HepG2 (cell line): Measurements from ENCODE around the gene CDC42EP1. TPM values are rescaled to one million over a fixed set of nuclear protein-coding genes. Genes with fewer than 3 reads are reported as not detected.

Source experiments
- ELF1 ChIP-seq: sonication (generic); formaldehyde crosslinking; IDR thresholded peaks from 2 replicates; pipeline ENCODE4 v1.4.0; 2020; ENCODE audit warnings: missing genetic modification reagents
- FOXK2 ChIP-seq: fragments of 450-650 bp; IDR thresholded peaks from 2 replicates; pipeline ENCODE4 v1.6.1; 2016
- GABPB1 ChIP-seq: IDR thresholded peaks from 2 replicates; pipeline ENCODE4 v1.6.1; 2016; ENCODE audit warnings: mild to moderate bottlenecking, missing genetic modification reagents, moderate library complexity, missing compliant biosample characterization
- HMGA1 ChIP-seq: sonication (generic); formaldehyde crosslinking; conservative IDR thresholded peaks from 2 replicates; pipeline ENCODE4 v1.4.0; 2020; ENCODE audit warnings: missing genetic modification reagents
- SMYD3 ChIP-seq: sonication (generic); formaldehyde crosslinking; IDR thresholded peaks from 2 replicates; pipeline ENCODE4 v1.8.1; 2023; ENCODE audit warnings: mild to moderate bottlenecking, missing genetic modification reagents
- TOPORS ChIP-seq: sonication (generic); formaldehyde crosslinking; IDR thresholded peaks from 2 replicates; pipeline ENCODE4 v1.8.0; 2023; ENCODE audit warnings: mild to moderate bottlenecking, missing genetic modification reagents
- ZBTB4 ChIP-seq: sonication (generic); formaldehyde crosslinking; IDR thresholded peaks from 2 replicates; pipeline ENCODE4 v1.4.0; 2020; ENCODE audit warnings: missing genetic modification reagents, mild to moderate bottlenecking, borderline replicate concordance
- ZNF33B ChIP-seq: sonication (generic); formaldehyde crosslinking; IDR thresholded peaks from 2 replicates; pipeline ENCODE4 v1.5.1; 2020; ENCODE audit warnings: mild to moderate bottlenecking, missing genetic modification reagents
- ZNF460 ChIP-seq: sonication (generic); formaldehyde crosslinking; IDR thresholded peaks from 2 replicates; pipeline ENCODE4 v1.5.1; 2020; ENCODE audit warnings: missing genetic modification reagents, mild to moderate bottlenecking, borderline replicate concordance
- polyA plus RNA-seq, 8 experiments: library from polyadenylated mRNA; depleted of rRNA in 3 of 8; stranded (reverse) in 7 of 8; unstranded in 1 of 8; fragments of >200 nt; fragmentation: Illumina TruSeq in 4 of 8; extraction: Trizol in 4 of 8; gene quantifications; 2 replicates each; pipeline versions ENCODE4 v1.2.1 to v1.2.3, GENCODE V29; 2011 to 2016; ENCODE audit warnings: low read depth in 4 of 8, missing spikeins in 1 of 8, mixed read lengths in 1 of 8; ENCODE audit not compliant: insufficient read depth in 1 of 8
- total RNA-seq, 5 experiments: library from RNA; depleted of rRNA; stranded (reverse); fragments of >200 nt; fragmentation: Illumina TruSeq; extraction: Trizol; gene quantifications; 2 replicates each; pipeline ENCODE4 v1.2.3, GENCODE V29; 2016; ENCODE audit warnings: low read depth in 1 of 5
- TF ChIP-seq, protein P1 (sequence below): sonication (generic); formaldehyde crosslinking; conservative IDR thresholded peaks from 2 replicates; pipeline ENCODE4 v1.8.0; 2022; ENCODE audit warnings: missing genetic modification reagents
- TF ChIP-seq, protein P2 (sequence below): sonication (generic); formaldehyde crosslinking; IDR thresholded peaks from 2 replicates; pipeline ENCODE4 v1.4.0; 2020; ENCODE audit warnings: missing genetic modification reagents
- TF ChIP-seq, protein P3 (sequence below): sonication (generic); formaldehyde crosslinking; IDR thresholded peaks from 2 replicates; pipeline ENCODE4 v1.4.0; 2020; ENCODE audit warnings: missing genetic modification reagents, borderline replicate concordance
- TF ChIP-seq, protein P4 (sequence below): sonication (generic); formaldehyde crosslinking; IDR thresholded peaks from 2 replicates; pipeline ENCODE4 v1.5.0; 2020; ENCODE audit warnings: missing genetic modification reagents, mild to moderate bottlenecking, borderline replicate concordance
- TF ChIP-seq, protein P5 (sequence below): sonication (generic); formaldehyde crosslinking; IDR thresholded peaks from 2 replicates; pipeline ENCODE4 v1.8.0; 2022; ENCODE audit warnings: missing genetic modification reagents, mild to moderate bottlenecking, moderate library complexity, borderline replicate concordance

The CDC42EP1 gene
- total and polyA plus RNA-seq, 2 of the 13 experiments (the other 11 are each of a cell fraction or from before 2014, with no cell fraction given), result 17.1 to 29.5 TPM

DNA sequence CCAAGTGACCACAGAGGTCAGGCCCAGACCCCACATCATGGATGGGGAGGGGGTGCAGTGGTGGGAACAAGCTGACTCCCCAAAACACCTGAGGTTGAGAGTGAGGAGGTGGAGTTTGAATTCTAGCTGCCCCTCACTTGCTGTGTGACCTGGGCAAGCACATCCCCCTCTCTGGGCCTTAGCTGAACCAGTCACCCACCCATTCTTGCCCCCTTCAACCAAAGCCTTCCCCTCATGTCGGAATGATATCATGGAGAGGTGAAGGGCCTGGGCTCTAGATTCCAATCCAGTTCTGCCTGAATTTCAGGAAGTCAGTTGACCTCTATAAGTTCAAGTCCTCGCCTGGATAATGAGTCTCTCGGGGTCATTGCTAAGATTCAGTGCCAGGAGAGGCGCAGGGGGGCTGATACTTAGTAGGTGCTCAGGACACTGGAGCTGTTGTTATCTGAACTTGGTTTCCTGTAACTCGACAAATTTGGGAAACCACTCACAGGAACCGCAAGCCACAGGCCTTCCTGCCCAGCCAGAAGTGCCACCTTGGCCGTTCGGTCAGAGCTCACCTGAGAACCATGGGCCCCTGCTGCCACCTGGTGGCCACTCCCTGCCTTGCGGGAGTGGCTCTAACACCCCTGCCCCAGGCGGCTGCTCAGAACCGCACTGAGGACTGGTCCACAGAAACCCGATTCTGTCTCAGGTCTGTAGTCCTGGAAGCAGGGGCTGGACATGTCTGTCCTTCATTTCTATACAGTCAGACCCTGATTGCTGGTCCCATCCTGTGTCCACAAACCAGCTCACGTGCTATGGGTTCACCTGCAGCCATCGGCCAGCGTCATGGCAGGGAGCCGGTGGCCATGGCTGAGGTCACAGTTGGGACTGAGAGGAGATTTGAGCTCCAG, 6.9 kb downstream of the CDC42EP1 start (continued):
- TF ChIP-seq, protein P1, sequence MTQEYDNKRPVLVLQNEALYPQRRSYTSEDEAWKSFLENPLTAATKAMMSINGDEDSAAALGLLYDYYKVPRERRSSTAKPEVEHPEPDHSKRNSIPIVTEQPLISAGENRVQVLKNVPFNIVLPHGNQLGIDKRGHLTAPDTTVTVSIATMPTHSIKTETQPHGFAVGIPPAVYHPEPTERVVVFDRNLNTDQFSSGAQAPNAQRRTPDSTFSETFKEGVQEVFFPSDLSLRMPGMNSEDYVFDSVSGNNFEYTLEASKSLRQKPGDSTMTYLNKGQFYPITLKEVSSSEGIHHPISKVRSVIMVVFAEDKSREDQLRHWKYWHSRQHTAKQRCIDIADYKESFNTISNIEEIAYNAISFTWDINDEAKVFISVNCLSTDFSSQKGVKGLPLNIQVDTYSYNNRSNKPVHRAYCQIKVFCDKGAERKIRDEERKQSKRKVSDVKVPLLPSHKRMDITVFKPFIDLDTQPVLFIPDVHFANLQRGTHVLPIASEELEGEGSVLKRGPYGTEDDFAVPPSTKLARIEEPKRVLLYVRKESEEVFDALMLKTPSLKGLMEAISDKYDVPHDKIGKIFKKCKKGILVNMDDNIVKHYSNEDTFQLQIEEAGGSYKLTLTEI (CRISPR knock-in tag), result no peak
- TF ChIP-seq, protein P2, sequence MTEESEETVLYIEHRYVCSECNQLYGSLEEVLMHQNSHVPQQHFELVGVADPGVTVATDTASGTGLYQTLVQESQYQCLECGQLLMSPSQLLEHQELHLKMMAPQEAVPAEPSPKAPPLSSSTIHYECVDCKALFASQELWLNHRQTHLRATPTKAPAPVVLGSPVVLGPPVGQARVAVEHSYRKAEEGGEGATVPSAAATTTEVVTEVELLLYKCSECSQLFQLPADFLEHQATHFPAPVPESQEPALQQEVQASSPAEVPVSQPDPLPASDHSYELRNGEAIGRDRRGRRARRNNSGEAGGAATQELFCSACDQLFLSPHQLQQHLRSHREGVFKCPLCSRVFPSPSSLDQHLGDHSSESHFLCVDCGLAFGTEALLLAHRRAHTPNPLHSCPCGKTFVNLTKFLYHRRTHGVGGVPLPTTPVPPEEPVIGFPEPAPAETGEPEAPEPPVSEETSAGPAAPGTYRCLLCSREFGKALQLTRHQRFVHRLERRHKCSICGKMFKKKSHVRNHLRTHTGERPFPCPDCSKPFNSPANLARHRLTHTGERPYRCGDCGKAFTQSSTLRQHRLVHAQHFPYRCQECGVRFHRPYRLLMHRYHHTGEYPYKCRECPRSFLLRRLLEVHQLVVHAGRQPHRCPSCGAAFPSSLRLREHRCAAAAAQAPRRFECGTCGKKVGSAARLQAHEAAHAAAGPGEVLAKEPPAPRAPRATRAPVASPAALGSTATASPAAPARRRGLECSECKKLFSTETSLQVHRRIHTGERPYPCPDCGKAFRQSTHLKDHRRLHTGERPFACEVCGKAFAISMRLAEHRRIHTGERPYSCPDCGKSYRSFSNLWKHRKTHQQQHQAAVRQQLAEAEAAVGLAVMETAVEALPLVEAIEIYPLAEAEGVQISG (CRISPR knock-in tag), result peak; percentile 38; the same call in 1 of the 2 replicates
- TF ChIP-seq, protein P3, sequence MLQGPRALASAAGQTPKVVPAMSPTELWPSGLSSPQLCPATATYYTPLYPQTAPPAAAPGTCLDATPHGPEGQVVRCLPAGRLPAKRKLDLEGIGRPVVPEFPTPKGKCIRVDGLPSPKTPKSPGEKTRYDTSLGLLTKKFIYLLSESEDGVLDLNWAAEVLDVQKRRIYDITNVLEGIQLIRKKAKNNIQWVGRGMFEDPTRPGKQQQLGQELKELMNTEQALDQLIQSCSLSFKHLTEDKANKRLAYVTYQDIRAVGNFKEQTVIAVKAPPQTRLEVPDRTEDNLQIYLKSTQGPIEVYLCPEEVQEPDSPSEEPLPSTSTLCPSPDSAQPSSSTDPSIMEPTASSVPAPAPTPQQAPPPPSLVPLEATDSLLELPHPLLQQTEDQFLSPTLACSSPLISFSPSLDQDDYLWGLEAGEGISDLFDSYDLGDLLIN (CRISPR knock-in tag), result no peak
- TF ChIP-seq ZBTB4 (CRISPR knock-in tag) (no peak), SMYD3 (CRISPR knock-in tag) (no peak), ZNF460 (CRISPR knock-in tag) (no peak), FOXK2 (no peak), TOPORS (no peak), ZNF33B (no peak), ELF1 (CRISPR knock-in tag) (peak; percentile 22; the same call in 1 of the 2 replicates), HMGA1 (CRISPR knock-in tag) (no peak), GABPB1 (peak; percentile 39; the same call in 1 of the 2 replicates)
- TF ChIP-seq, protein P4, sequence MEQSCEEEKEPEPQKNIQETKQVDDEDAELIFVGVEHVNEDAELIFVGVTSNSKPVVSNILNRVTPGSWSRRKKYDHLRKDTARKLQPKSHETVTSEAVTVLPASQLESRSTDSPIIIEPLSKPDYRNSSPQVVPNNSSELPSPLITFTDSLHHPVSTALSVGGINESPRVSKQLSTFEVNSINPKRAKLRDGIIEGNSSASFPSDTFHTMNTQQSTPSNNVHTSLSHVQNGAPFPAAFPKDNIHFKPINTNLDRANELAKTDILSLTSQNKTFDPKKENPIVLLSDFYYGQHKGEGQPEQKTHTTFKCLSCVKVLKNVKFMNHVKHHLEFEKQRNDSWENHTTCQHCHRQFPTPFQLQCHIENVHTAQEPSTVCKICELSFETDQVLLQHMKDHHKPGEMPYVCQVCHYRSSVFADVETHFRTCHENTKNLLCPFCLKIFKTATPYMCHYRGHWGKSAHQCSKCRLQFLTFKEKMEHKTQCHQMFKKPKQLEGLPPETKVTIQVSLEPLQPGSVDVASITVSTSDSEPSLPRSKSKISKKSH, result no peak
- TF ChIP-seq, protein P5, sequence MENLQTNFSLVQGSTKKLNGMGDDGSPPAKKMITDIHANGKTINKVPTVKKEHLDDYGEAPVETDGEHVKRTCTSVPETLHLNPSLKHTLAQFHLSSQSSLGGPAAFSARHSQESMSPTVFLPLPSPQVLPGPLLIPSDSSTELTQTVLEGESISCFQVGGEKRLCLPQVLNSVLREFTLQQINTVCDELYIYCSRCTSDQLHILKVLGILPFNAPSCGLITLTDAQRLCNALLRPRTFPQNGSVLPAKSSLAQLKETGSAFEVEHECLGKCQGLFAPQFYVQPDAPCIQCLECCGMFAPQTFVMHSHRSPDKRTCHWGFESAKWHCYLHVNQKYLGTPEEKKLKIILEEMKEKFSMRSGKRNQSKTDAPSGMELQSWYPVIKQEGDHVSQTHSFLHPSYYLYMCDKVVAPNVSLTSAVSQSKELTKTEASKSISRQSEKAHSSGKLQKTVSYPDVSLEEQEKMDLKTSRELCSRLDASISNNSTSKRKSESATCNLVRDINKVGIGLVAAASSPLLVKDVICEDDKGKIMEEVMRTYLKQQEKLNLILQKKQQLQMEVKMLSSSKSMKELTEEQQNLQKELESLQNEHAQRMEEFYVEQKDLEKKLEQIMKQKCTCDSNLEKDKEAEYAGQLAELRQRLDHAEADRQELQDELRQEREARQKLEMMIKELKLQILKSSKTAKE (CRISPR knock-in tag), result no peak
